Neural progenitor cell (in vitro differentiated cells): ENCODE data around the gene PIP4K2A.

Source experiments
- EZH2 ChIP-seq: fragments of 200-600 bp; sonication (generic); IDR thresholded peaks from 2 replicates; pipeline ENCODE4 v1.6.1; 2017; ENCODE audit warnings: antibody characterized with exemption, mild to moderate bottlenecking, moderate library complexity
- TF ChIP-seq, protein P1 (sequence below): fragments of 200-600 bp; sonication (generic); IDR thresholded peaks from 2 replicates; pipeline ENCODE4 v1.5.1; 2017; ENCODE audit warnings: antibody characterized with exemption, mild to moderate bottlenecking

DNA sequence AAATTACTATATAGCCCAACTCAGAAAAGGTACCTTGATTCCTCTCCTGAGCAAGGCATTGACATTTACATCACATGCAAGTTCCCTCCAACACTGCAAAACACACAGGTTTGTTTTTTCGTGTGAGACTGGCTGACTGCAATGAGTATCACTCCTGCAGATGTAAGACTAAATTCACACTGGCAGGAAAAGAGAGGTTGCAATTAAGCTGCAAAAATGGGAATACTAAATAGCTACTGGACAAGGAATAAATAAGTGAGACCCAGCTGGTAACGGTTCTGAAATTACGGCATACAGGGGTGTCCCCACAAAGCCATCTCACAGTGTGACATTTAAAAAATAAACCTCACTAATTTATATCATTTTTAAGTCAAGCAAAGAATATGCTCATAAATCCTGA lies 97.3 kb downstream of the PIP4K2A start:
- no peak for TF ChIP-seq EZH2
- TF ChIP-seq, protein P1, sequence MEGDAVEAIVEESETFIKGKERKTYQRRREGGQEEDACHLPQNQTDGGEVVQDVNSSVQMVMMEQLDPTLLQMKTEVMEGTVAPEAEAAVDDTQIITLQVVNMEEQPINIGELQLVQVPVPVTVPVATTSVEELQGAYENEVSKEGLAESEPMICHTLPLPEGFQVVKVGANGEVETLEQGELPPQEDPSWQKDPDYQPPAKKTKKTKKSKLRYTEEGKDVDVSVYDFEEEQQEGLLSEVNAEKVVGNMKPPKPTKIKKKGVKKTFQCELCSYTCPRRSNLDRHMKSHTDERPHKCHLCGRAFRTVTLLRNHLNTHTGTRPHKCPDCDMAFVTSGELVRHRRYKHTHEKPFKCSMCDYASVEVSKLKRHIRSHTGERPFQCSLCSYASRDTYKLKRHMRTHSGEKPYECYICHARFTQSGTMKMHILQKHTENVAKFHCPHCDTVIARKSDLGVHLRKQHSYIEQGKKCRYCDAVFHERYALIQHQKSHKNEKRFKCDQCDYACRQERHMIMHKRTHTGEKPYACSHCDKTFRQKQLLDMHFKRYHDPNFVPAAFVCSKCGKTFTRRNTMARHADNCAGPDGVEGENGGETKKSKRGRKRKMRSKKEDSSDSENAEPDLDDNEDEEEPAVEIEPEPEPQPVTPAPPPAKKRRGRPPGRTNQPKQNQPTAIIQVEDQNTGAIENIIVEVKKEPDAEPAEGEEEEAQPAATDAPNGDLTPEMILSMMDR, result no peak
